Cerebellar cortex (tissue), 1 donor: Measurements from ENCODE around the gene CHCHD6.

ENCODE experiments used
- DNase-seq: peaks from one replicate; pipeline ENCODE4 v3.0.0-alpha.2; 2015; ENCODE audit warnings: low spot score

The CHCHD6 gene

DNA sequence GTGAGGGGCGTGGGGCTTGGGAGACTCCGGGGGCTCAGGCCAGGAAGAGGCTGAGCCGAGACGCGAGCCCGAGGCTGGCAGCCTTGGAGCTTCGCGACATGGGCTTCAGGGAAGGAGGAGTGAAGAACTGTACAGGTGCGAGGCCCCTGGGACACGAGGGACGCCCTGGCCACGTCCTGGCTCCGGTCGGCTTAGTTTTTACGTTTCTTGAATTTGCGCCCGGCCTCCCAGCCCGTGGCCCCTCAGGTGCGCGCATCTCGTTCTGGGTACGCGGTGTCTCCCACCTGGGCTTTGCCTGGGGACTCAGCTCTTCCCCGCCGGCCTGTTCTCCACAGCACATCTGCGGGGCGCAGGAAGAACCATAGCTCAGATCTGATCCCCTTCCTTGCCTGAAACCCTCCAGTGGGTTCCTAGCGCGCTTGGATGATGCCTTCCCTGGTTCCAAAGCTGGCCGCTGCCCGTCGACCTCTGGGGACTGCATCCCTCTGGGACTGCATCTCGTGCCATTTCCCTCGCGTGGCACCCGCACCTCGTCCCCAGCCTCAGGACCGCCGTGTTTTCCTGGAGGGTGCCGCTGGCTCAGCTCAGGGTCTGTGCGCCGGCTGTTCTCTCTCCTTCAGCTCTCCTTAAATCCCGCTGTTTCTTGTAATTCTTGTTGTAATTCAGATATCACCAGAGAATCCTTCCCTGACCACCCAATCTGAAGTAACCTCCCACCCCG, 614 bp downstream of the CHCHD6 start:
- peak; percentile 14 for DNase-seq

DNA sequence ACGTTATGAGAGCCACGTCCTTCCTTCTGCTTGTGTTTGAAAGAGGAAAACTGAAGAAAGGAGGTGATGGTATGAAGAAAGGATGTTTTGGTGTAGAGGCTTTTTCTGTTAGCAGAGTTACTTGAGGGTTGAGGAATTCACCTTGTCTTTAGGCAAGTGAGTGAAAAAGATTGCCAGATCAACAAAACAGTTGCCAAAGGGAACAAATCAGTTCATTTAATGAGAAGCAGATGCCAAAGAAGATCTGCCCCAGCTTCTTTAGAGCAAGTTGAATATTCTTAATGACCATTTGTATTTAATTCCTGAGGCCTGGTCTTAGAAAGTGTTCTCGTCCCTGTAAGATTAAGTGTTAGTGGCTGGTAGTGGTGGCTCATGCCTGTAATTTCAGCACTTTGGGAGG, 2.6 kb downstream of the CHCHD6 start:
- DNase-seq: no peak

DNA sequence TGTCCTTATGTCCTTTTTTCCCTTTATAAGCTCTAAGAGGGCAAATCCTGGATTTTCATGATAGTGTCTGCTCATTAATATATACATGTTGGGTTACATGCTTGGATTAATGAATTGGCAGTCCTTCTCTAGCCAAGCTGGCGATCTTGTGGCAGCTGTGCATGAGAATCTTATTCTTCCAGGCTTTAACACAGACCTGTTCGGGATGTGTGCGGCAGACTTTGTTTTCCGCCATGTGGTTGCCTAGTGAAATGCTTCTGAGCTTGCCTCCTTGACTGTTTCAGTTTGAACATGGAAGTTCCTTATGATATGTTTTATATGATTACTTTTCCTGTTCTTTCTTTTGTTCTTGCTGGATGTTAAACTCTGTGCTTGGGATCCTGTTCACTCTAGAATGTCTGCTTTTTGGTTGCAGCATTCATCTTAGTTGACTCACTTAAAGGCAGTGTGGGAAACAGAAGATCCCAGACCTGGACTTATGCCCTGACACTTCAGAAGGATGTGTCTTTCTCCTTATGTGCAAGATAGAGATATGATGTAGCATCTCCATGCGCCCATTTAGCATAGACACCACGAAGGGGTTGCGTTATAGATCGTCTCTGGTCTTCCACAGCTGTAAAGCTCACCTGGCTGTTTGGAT, 7.2 kb downstream of the CHCHD6 start:
- no peak for DNase-seq

DNA sequence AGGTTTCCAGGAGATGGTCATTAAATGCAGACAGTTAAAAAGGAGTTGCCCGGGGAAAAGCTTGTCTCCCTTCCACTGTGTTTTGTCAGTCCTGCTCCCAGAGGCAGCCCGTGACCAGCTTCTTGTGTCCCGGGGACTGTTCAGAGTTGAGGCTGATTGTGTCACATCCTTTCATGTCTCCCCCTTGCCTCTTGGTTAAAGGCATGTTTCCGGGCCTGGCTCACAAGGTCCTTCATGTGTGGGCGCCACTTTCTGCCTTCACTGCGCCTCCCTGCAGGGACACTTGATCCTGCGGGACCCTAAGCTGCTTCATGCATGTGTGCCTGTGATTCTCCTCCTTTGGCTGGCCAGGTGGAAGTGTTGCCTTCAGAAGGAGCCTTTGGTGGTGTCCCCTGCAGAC, 9.2 kb downstream of the CHCHD6 start:
- DNase-seq: no peak

DNA sequence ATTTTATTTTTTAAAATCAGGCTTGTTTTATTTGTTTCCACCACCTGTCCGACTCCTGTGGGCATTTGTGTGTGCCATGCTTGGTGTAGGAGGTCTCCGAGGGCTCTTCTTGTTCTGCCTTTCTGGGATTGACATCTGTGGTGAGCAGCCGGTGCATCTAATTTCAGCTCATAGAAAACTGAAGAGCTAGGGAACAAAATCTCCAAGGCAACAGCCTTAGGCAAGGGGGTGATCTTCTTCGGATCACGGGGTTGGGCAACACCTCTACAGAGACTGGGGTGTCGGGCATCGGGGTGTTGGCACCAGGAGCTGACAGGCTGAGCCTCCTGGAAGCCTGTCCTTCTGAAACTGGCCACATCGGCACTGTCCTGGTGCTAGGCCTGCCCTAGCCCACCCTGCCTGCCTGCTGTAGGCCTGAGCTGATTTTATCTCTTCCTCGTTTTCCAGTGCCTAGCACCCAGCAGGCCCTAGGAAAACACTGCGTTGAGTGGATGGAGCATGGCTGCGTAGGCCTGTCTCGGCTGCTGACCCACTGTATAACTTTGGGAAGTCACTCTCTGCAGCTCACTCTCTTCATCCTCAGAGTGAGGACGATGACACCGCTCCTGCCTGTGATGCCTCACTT, 10.3 kb downstream of the CHCHD6 start:
- no peak for DNase-seq

DNA sequence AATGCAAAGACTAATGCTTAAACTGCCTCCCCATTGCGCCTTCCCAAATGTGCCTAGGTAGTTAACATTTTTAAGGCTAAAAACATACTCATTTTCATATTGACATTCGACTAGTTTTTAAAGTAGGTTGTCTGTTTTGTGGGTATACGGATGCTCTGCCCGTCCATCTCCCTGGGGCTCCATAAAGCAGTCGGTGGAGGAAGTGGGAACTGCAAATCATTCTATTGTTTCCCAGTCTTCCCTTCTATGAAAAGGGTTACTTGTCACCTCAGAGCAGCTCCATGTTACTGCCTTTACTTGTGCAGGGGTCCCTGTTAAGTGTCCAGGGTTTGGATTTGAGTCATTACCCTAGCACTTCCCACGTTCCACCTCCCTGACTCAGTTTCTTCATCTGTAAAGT, 10.9 kb downstream of the CHCHD6 start:
- DNase-seq: no peak

DNA sequence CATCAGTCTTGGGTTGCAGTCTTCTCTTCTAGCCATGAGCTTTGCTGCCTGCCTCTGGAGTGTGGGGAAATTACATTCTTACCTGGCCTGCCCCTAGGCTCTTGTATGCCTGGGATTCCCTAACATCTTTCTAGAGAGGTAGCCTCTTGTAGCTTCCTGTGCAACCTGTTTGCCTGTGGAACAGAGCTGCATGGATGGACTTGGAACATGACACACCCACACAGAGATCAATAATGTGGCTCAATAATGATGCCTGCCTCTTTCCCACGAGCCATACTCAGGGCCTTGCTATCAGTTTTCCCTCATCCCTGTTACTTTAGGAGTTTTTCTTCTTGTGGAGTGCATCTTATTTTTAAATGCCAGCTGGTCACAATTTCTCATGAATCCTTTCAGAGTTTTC, 11.4 kb downstream of the CHCHD6 start:
- DNase-seq: no peak

DNA sequence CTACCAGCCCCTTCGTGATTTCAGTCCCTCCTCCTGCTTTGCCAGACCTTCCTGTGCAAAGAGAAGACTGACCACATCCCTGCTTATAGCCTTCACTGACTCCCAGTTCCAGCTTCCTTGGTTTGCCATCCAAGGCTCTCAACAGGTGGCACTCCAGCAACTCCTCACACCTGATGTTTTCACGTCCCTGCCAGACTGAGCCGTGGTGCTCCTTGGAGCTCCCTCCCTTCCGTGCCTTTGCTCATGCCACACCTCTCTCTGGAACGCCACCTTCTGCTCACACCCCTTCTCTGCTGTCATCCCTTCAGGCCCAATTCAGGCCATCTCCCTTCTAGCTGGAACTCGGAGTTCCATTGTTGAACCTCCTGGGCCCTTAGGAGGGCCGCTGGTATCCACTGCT, 12.0 kb downstream of the CHCHD6 start:
- DNase-seq: no peak

DNA sequence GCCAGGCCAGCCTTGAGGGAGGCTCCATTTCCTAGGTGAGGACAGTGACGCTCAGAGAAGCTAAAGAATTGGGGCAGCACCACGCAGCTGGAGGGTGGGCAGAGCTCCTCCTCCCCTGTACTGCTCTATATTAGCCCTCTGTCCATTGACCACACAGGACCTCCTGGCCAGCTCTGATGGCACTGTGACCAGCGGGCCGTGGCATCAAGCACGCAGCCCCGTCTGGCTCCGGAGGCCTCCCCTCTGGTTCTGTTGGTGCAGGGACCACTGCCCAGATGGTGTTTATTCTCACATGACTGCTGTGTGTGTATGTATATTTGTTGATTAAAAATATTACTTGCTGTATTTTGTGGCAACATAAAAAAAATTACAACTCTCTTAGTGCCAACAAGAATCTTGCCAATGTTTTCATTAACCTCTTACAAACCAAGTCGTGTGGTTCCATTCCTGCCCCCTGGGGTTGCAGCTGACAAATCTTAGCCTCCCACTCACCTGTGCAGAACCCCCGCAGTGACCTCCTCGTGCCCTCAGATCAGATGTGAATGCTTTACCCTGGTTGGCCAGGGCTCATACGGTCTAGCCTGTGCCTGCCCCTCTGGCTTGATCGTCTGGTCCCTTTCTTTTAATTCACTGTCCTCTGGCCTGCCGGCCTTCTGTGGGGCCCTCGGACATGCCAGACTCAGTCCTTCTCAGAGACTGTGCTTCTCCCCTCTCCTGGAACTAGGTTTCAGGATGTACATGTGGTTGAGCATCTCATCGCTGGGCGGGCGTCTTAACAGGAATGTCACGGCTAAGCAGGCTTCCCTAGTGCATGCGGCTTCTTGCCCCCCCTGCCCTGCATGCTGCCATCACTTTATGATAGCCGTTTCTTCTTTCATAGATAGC, 14.8 kb downstream of the CHCHD6 start:
- no peak for DNase-seq

DNA sequence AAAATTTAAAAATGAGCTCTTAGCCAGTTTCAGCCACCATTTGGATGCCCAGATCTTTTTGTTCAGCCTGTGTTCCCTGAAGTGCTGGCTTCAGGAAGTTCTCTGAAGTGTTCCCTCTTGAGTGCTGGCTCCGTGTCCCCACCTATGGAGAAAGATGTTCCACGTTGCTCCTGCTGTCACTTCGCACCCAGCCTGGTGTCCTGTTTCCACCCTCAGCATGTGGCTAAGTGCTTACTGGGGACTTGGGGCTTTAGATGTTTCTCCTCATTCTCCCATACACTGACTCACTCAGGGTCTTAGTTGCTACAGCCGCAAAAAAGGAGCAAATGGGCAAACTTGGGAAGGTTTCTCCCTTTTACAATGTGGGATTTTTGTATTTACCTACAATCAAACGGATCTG, 16.6 kb downstream of the CHCHD6 start:
- DNase-seq: no peak

DNA sequence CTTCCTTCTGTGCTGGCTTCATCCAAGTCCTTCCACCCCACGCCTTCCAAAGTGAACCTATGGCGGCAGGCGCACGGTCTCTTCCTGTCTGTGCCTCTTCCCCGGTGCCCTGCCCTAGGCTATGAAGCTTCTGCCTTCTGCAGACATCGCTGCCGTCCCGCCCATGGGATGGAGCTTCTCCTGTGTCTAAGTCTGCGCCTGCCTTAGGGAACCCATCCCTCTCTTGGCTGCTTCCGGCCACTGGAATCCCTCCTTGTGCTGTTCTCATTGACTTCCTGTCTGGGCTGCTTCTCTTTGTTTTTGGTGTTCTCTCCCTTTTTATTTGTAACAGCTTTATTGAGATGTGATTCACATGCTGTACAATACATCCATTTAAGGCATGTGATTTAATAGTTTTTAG, 17.2 kb downstream of the CHCHD6 start:
- no peak for DNase-seq

DNA sequence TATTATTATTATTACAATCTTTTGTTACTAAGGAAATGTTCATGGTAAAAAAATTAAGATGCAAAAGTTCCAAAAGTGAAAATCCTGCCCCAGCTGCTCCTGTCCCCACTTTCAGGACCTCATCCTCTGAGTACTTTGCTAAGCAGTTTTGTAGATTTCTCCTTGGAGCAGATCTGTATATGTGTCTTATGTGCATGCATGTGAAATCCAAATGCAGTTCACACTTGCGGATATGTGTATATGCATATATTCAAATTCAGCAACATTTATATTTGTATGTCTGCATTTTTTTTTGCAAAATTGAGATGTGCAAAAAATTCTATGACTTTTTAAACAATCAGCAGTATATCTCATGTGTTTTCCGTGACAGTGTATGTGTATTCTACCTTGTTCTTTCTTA, 19.2 kb downstream of the CHCHD6 start:
- DNase-seq: no peak

DNA sequence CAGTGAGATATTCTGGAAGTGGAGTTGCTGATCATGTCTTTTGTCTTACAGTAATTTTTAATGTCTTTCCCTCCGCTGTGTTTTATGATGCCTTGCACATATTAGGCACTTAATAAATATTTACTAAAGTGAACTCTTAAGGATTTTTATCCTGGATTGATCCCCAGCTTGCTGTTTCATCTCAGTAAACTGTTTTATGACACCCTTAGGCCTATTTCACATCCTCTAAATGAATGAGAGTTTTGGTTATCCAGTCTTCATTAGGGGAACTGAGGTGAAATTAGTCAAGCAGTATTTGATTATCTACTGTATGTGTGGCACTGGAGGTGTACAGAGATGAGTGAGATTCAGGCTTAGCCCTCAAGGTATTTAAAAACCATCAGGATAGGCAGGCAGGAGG, 19.8 kb downstream of the CHCHD6 start:
- DNase-seq: no peak

DNA sequence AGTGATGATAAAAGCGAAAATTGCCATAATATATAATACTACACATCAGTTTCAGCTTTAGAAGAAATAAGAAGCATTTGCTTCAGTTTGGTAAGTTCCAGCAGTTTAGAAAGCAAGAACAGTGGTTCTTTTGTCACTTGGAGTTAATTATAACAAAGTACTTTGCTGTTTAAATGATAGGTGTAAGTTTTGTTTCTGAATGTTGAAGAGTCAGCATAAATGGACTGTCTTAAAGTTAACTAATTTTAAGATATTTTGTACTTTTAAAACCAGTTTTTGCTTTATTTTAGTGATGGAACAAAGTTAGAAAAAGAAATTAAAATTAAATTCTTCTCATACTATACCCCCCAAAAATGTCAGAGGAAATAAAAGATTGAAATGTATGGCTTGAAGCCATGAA, 24.6 kb downstream of the CHCHD6 start:
- no peak for DNase-seq

DNA sequence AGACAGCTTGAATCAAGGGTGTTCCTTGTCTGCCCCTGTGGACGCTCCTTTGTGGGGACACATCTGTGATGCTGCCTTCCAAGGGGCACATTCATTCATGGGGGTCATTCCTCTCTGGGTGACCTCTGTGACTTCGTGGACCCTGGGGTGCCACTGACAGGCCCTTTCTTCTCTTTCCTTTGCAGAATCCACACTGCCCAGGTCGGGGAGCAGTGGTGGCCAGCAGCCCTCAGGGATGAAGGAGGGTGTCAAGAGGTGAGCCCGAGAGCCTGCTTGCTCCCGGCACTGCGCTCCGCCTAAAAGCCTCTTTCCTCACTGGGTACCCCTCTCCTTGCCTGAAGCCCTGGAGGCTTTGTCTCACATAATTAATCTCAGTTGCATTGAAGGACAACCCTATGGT, 26.3 kb downstream of the CHCHD6 start:
- DNase-seq: no peak

DNA sequence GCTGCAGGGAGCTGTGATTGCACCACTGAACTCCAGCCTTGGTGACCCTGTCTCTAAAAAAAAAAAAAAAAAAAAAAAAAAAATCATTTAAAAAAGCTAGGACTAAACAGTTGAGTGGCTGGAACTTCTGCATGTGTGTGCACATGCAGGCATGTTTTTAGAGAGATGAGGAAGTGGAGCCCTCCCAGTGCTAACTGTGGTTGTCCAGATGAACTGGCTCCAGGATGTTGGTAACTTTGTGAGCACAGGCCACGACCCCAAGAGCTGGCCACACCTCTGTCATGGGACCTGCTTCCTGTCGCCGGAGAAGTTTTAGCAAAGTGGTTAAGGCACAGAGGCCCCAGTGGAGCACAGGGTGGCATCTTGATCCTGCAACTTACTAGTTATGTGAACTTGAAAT, 27.0 kb downstream of the CHCHD6 start:
- DNase-seq: no peak

DNA sequence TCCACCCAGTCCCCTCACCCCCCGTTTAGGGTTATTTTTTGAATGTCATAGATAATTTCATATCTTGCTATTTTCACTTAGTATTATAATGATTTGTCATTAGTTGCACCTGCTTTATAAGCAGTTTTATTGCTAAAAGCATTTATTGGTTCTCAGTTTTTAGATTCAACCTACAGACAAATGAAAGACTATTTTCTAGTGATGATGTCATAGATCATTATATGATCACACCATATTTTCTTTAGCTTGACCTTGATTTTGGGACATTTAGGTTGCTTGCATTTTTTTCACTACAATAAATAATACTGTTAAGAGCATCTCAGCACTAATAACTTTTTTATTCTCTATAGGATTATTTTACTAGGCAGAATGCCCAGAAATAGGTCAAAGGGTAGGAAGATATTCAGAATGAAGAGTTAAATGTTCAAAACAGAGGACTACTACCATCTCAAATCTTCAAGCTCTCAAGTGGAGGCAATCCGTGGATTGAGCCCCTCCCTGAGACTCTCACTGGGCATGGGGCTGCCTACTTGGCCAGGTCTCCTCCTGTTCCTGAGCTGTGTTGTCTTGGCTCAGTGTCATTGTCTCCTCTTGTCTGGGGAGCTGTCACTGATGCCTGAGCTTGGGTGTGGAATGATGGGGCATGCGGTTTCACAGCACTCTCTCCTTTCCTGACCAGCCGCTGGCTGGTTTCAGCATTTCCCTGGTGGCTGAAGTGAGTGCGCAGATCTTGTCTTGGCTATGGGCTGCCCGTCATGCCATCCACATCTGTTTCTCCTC, 28.4 kb downstream of the CHCHD6 start:
- no peak for DNase-seq

DNA sequence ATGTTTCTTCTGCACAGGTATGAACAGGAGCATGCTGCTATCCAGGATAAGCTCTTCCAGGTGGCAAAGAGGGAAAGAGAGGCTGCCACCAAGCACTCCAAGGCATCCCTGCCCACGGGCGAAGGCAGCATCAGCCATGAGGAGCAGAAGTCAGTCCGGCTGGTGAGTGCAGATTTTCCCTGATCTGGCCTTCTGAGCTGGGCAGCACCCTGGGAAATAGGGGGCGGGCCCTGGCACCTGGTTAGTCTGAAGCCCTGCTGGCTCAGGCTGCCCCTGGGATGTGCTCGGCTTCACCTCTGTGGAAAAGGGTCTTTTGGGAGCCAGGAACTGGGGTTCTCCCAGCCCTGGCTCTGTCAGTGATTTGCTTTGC, 29.0 kb downstream of the CHCHD6 start:
- no peak for DNase-seq

DNA sequence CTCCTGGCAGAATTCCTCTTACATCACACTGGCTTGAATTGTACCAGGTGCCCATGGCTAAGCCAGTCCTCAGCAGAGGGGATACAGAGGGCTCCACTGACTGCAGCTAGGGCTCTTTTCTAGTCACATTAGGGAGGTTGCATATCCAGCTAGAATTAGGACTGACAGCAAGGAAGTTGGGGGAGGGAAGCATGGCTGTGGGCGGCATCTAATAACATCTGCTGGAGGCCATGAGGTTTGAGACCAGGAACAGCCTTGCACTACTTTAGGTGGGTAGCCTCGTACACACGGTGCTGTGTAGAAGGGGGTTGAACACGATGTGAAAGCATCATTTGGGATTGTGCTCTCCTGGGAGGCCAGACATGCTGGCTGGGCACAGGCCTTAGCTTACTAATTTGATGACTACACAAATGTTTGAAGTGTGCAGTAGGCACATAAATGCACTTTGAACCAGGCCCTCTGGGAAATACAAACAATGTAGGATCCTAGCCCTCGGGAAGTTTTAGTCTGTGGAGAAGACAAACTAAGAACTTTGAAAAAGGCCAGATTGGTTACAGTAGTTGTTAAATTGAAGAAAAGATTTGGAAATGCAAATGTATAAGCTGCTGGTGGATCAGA, 30.2 kb downstream of the CHCHD6 start:
- no peak for DNase-seq

DNA sequence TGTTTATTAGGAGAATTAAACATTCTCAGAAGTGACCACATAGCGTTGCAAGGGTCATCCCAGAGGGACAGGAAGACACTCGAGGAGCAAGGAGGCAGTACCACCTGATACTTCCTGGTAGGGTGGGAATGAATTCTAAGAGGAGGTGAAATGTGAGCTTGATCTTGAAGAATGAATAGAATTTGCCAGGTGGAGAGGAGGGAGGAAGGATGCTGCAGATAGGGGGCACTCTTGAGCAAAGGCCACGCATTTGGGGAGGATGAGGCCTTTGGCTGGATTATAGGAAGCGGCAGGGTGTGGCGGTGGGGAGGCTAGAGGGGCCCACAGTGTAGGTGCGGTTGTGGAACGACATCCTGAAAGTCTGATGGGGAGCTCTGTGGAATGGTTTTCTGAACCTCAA, 33.5 kb downstream of the CHCHD6 start:
- no peak for DNase-seq

DNA sequence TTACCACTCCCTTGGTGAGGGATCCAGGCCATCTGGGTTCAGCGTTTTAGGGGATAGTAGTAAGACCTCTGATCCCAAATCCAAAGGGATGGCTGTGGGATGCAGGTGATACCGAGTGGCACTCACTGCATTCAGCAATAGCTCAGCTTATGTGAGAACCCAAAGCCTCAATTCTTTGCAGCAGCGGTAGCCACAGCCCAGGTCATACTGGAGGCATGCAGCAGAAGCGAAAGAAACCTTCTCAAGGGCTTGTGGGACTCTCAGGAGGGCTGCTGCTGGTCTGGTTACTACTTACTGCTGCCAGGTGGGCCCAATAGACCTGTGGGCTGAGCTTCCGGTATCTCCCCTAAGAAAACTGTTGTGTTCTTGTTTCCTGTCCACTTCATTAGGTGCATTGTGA, 38.0 kb downstream of the CHCHD6 start:
- DNase-seq: no peak

DNA sequence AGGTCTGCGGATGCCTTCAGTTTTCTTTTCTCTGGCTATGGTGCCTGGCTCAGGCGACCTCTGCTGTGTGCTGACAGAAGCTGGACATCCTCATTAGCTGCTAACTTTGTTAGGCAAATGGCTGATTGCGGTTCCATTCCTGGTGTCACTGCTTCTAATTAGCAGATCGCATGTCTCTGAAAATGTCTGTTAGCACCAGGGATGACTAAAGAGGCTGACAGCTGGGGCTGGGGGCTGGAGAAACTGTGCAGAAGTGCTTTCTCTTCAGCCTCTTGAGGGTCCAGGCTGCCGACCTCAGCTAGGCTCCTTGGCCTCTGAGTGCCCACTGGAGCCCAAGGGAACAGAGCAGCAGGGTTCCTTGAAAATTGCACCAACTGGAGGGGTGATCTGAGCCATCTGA, 39.3 kb downstream of the CHCHD6 start:
- DNase-seq: no peak
